ENCODE measurements around the gene LAMTOR4. TPM values are rescaled to one million over a fixed set of nuclear protein-coding genes. Genes with fewer than 3 reads are reported as not detected.

The LAMTOR4 gene
- total RNA-seq, 4 donors from 2014 or later, result 183 to 194 (median 184) TPM

DNA sequence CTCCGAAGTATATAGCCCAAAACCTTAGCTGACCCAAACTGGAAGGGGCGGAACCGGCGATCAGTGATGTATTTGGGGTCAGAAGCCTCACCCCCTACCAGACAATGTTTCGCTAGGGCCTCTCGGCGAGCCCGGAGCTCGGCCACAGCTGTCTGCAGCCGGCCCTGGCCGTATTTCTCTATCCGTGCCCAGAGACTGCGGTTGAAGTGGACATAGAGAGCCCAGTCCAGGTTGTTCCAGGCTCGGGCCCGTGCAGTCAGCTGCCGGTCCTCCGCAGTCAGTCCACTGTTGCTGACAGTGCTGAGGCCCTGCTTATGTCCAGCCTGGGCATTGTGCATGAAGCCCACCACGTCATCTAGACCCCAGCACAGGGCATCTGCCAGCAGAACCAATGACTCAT, 11.3 kb downstream of the LAMTOR4 start:
- TF ChIP-seq, protein P1, sequence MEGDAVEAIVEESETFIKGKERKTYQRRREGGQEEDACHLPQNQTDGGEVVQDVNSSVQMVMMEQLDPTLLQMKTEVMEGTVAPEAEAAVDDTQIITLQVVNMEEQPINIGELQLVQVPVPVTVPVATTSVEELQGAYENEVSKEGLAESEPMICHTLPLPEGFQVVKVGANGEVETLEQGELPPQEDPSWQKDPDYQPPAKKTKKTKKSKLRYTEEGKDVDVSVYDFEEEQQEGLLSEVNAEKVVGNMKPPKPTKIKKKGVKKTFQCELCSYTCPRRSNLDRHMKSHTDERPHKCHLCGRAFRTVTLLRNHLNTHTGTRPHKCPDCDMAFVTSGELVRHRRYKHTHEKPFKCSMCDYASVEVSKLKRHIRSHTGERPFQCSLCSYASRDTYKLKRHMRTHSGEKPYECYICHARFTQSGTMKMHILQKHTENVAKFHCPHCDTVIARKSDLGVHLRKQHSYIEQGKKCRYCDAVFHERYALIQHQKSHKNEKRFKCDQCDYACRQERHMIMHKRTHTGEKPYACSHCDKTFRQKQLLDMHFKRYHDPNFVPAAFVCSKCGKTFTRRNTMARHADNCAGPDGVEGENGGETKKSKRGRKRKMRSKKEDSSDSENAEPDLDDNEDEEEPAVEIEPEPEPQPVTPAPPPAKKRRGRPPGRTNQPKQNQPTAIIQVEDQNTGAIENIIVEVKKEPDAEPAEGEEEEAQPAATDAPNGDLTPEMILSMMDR (IDR thresholded peaks at IDR 0.05), result no peak
- DNase-seq (ENCODE audit: low spot score) (no peak), ATAC-seq (ENCODE audit: low FRiP score) (no peak)

DNA sequence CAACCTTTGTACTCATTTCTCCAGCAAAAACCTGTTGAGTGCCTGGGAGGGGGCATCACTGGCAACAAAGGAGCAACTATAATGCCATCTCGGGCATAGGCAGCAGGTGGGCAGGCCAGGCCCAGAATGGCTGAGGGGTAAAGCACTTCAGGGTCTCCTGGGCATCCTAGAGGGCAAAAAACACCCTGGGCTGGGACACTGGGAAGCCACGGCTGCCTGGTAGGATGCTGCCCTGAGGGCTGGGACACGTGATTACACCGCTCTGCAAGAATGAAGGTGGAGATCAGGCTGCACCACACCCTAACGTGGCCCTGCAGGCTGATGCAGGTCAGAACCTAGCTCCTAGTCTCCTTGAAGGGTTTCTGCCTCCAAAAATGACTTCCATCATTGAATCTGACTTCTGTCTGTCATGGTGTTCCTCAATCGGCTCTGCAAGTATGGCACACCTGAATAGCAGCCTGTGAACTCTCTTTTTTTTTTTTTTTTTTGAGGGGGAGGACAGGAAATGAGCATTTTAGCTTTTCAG, 14.4 kb downstream of the LAMTOR4 start:
- ATAC-seq (ENCODE audit: low FRiP score) (no peak), DNase-seq (ENCODE audit: low spot score) (no peak)
- TF ChIP-seq, protein P1 (IDR thresholded peaks at IDR 0.05), result no peak

DNA sequence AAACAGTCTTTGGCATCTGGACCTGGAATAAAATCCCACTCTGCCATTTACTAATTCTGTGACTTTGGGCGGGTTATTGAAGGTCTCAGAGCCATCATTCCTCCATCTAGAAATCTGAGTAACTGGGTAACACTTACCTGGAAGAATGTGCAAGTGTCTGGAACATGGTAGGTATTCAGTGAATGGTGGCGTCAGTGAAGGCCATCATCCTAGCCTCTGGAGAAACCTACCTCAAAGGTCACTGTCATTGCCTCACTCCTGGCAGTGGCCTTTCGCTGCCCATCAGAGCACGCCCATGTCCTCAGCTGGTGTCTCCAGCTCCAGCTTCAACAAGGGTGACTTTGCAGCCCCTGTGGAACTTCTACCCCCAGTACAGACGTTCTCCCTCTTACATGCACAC, 15.2 kb downstream of the LAMTOR4 start:
- DNase-seq (ENCODE audit: low spot score) (no peak), ATAC-seq (ENCODE audit: low FRiP score) (no peak)
- TF ChIP-seq, protein P1 (IDR thresholded peaks at IDR 0.05), result no peak

- no peak for ATAC-seq (ENCODE audit: low FRiP score)
- TF ChIP-seq, protein P1 (IDR thresholded peaks at IDR 0.05), result no peak
- no peak for DNase-seq (ENCODE audit: low spot score)
These were observed 17.7 kb downstream of the LAMTOR4 start for GRCh38 chr7:100166317-100166940.

- TF ChIP-seq, protein P1 (IDR thresholded peaks at IDR 0.05), result no peak
- no peak for ATAC-seq (ENCODE audit: low FRiP score)
- DNase-seq (ENCODE audit: low spot score), result no peak
These were observed 18.5 kb downstream of the LAMTOR4 start for GRCh38 chr7:100166970-100167911.

- TF ChIP-seq, protein P1 (IDR thresholded peaks at IDR 0.05), result no peak
- ATAC-seq (ENCODE audit: low FRiP score) (no peak), DNase-seq (ENCODE audit: low spot score) (no peak)
These were observed 19.2 kb downstream of the LAMTOR4 start for GRCh38 chr7:100167912-100168323.
